ENCODE measurements around the gene KLHL40. TPM values are rescaled to one million over a fixed set of nuclear protein-coding genes. Genes with fewer than 3 reads are reported as not detected.

The KLHL40 gene
- total RNA-seq, 1 experiment from 2014 or later: not detected

DNA sequence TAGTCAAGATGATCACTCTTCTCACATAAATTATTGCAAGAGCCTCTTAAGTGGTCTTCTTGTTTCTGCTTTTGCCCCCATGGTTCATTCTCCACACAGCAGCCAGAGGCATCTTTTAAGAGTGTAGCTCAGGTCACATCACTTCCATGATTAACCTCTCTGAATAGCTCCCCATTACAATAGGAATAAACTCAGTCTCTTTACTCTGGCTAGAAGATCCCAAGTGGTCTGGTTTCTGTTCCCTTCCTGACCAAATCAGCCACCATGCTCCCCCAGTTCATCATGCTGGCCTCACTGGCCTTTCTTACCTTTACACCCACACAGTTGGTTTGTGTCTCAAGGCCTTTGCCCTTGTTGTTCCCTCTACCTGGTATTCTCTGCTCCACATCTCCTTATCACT lies 9.0 kb downstream of the KLHL40 start:
- Mint-ChIP-seq H3K9me3 (no peaks in the 10 kb centered on the region), H3K4me1 (peaks cover 9 to 14% of the 10 kb centered on the region in 2 experiments), H3K27me3 (ENCODE audit: low read depth) (peaks cover 7% of the 10 kb centered on the region), H3K27ac (no peak overlapping the region), H3K36me3 (ENCODE audit: insufficient read depth in 1 of 3, low read depth in 3 of 3) (no peaks in the 10 kb centered on the region; a peak in 1 of 7 replicates), H3K4me3 (no peak overlapping the region)
- Histone ChIP-seq H4K8ac (replicated peaks; ENCODE audit: insufficient read length, low read depth, low read length) (no peak overlapping the region), H2AFZ (ENCODE audit: low read length) (no peak overlapping the region), H3K14ac (ENCODE audit: insufficient read depth, low read length) (no peak overlapping the region), H3K18ac (ENCODE audit: insufficient read length, low read depth, low read length) (no peak overlapping the region), H3K9ac (ENCODE audit: extremely low read depth, insufficient read length, low read length) (no peak overlapping the region), H3K4me1 (ENCODE audit: insufficient read depth, low read length) (no peaks in the 10 kb centered on the region), H2BK5ac (ENCODE audit: insufficient read length, low read length) (no peak overlapping the region), H3K27me3 (ENCODE audit: insufficient read depth, low read length) (no peaks in the 10 kb centered on the region; the same call in 1 of the 2 replicates), H4K91ac (ENCODE audit: insufficient read length, low read depth, low read length) (no peak overlapping the region), H2BK120ac (ENCODE audit: low read depth, low read length, poor library complexity, severe bottlenecking) (no peak overlapping the region), H3T11ph (ENCODE audit: low read length) (no peak overlapping the region), H2BK20ac (ENCODE audit: low read depth, low read length, poor library complexity, severe bottlenecking) (no peak overlapping the region), H3K23ac (ENCODE audit: insufficient read length, low read depth, low read length) (no peak overlapping the region), H3K27ac (ENCODE audit: insufficient read length, low read depth, low read length) (no peak overlapping the region), H3K4me2 (ENCODE audit: insufficient read depth, insufficient read length, low read length) (no peak overlapping the region), H4K5ac (ENCODE audit: insufficient read length, low read depth, low read length) (no peak overlapping the region), H3K79me1 (ENCODE audit: insufficient read depth, low read depth, low read length, poor library complexity, severe bottlenecking) (no peaks in the 10 kb centered on the region), H3K9me3 (ENCODE audit: control insufficient read depth, low read depth, low read length) (no peaks in the 10 kb centered on the region), H2BK12ac (ENCODE audit: insufficient read length, low read depth, low read length) (no peak overlapping the region), H2BK15ac (ENCODE audit: low read depth, low read length) (no peak overlapping the region), H3K23me2 (ENCODE audit: insufficient read length, low read depth, low read length, poor library complexity, severe bottlenecking) (no peaks in the 10 kb centered on the region), H3K4ac (ENCODE audit: low read depth, low read length) (no peak overlapping the region), H2AK5ac (ENCODE audit: insufficient read length, low read length) (no peak overlapping the region), H4K20me1 (ENCODE audit: control insufficient read depth, insufficient read depth, insufficient read length) (no peaks in the 10 kb centered on the region), H3K79me2 (ENCODE audit: insufficient read depth, low read length) (no peaks in the 10 kb centered on the region), H3K56ac (ENCODE audit: insufficient read length, low read depth, low read length) (no peak overlapping the region)
- no peak for DNase-seq
- TF ChIP-seq, protein P1, sequence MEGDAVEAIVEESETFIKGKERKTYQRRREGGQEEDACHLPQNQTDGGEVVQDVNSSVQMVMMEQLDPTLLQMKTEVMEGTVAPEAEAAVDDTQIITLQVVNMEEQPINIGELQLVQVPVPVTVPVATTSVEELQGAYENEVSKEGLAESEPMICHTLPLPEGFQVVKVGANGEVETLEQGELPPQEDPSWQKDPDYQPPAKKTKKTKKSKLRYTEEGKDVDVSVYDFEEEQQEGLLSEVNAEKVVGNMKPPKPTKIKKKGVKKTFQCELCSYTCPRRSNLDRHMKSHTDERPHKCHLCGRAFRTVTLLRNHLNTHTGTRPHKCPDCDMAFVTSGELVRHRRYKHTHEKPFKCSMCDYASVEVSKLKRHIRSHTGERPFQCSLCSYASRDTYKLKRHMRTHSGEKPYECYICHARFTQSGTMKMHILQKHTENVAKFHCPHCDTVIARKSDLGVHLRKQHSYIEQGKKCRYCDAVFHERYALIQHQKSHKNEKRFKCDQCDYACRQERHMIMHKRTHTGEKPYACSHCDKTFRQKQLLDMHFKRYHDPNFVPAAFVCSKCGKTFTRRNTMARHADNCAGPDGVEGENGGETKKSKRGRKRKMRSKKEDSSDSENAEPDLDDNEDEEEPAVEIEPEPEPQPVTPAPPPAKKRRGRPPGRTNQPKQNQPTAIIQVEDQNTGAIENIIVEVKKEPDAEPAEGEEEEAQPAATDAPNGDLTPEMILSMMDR (conservative IDR thresholded peaks at IDR 0.05): no peak

All from H9 (cell line).